Liver (tissue), 9 donors: ENCODE measurements around the gene PDLIM4. TPM values are rescaled to one million over a fixed set of nuclear protein-coding genes. Genes with fewer than 3 reads are reported as not detected.

Source experiments
- DNase-seq: peaks from one replicate; pipeline ENCODE4 v3.0.0-alpha.2; 2017; ENCODE audit warnings: low spot score
- H3K27ac ChIP-seq, 2 donors: one replicate each; pipeline ENCODE4 v1.7.0; 2013; ENCODE audit warnings: inconsistent platforms in 2 of 2, low read length in 2 of 2, control low read depth in 1 of 2, low read depth in 1 of 2, mild to moderate bottlenecking in 1 of 2
- H3K27me3 ChIP-seq, 4 donors: one replicate each; pipeline versions ENCODE4 v1.6.1 to v1.7.0; 2013; ENCODE audit warnings: low read length in 3 of 4, inconsistent platforms in 1 of 4, mild to moderate bottlenecking in 1 of 4, moderate library complexity in 1 of 4; ENCODE audit not compliant: control insufficient read depth in 4 of 4, insufficient read depth in 4 of 4
- H3K36me3 ChIP-seq, 4 donors: one replicate each; pipeline versions ENCODE4 v1.6.1 to v1.7.0; 2013; ENCODE audit warnings: low read length in 3 of 4, mild to moderate bottlenecking in 3 of 4, low read depth in 1 of 4, moderate library complexity in 1 of 4; ENCODE audit not compliant: control insufficient read depth in 4 of 4, insufficient read depth in 3 of 4
- H3K4me1 ChIP-seq, 4 donors: one replicate each; pipeline versions ENCODE4 v1.6.1 to v1.7.0; 2013; ENCODE audit warnings: low read length in 3 of 4, mild to moderate bottlenecking in 3 of 4, moderate library complexity in 1 of 4; ENCODE audit not compliant: control insufficient read depth in 4 of 4, insufficient read depth in 4 of 4
- H3K4me3 ChIP-seq, 3 donors: one replicate each; pipeline versions ENCODE4 v1.6.1 to v1.7.0; 2013; ENCODE audit warnings: low read length in 3 of 3, control low read depth in 1 of 3, low read depth in 1 of 3, mild to moderate bottlenecking in 1 of 3
- H3K9ac ChIP-seq, 2 donors: one replicate each; pipeline ENCODE4 v1.7.0; 2013; ENCODE audit warnings: low read length in 2 of 2, mild to moderate bottlenecking in 2 of 2, moderate library complexity in 2 of 2, control low read depth in 1 of 2, low read depth in 1 of 2
- H3K9me3 ChIP-seq, 4 donors: one replicate each; pipeline versions ENCODE4 v1.6.1 to v1.7.0; 2013; ENCODE audit warnings: low read length in 3 of 4; ENCODE audit not compliant: control insufficient read depth in 4 of 4
- ATF3 ChIP-seq: IDR thresholded peaks from 2 replicates; pipeline ENCODE4 v1.6.1; 2016; ENCODE audit warnings: antibody characterized with exemption
- EGR1 ChIP-seq, 2 donors: IDR thresholded peaks; 2 replicates each; pipeline ENCODE4 v1.6.1; 2016 to 2018; ENCODE audit warnings: antibody characterized with exemption in 2 of 2, low read depth in 2 of 2
- FOXA1 ChIP-seq: IDR thresholded peaks from 2 replicates; pipeline ENCODE4 v1.6.1; 2016; ENCODE audit warnings: antibody characterized with exemption
- FOXA2 ChIP-seq: IDR thresholded peaks from 2 replicates; pipeline ENCODE4 v1.6.1; 2016; ENCODE audit warnings: antibody characterized with exemption
- GABPA ChIP-seq, 2 donors: IDR thresholded peaks in 1 of 2; conservative IDR thresholded peaks in 1 of 2; 2 replicates each; pipeline ENCODE4 v1.6.1; 2016; ENCODE audit warnings: antibody characterized with exemption in 2 of 2, mild to moderate bottlenecking in 1 of 2, moderate library complexity in 1 of 2
- HNF4A ChIP-seq, 2 donors: conservative IDR thresholded peaks; 2 replicates each; pipeline ENCODE4 v1.6.1; 2016; ENCODE audit warnings: antibody characterized with exemption in 2 of 2, mild to moderate bottlenecking in 2 of 2
- HNF4G ChIP-seq: IDR thresholded peaks from 2 replicates; pipeline ENCODE4 v1.6.1; 2016; ENCODE audit warnings: antibody characterized with exemption
- JUND ChIP-seq, 2 donors: IDR thresholded peaks; 2 replicates each; pipeline ENCODE4 v1.6.1; 2016; ENCODE audit warnings: antibody characterized with exemption in 2 of 2
- MAX ChIP-seq: IDR thresholded peaks from 2 replicates; pipeline ENCODE4 v1.6.1; 2016; ENCODE audit warnings: antibody characterized with exemption
- NR2F2 ChIP-seq: IDR thresholded peaks from 2 replicates; pipeline ENCODE4 v1.6.1; 2016; ENCODE audit warnings: antibody characterized with exemption
- RAD21 ChIP-seq, 2 donors: IDR thresholded peaks; 2 replicates each; pipeline ENCODE4 v1.6.1; 2016; ENCODE audit warnings: antibody characterized with exemption in 2 of 2, mild to moderate bottlenecking in 2 of 2
- RXRA ChIP-seq, 2 donors: IDR thresholded peaks; 2 replicates each; pipeline ENCODE4 v1.6.1; 2017 to 2018; ENCODE audit warnings: antibody characterized with exemption in 2 of 2, mild to moderate bottlenecking in 1 of 2
- SP1 ChIP-seq: IDR thresholded peaks from 2 replicates; pipeline ENCODE4 v1.6.1; 2018; ENCODE audit warnings: antibody characterized with exemption, mild to moderate bottlenecking
- TAF1 ChIP-seq: conservative IDR thresholded peaks from 2 replicates; pipeline ENCODE4 v1.6.1; 2016; ENCODE audit warnings: antibody characterized with exemption, mild to moderate bottlenecking
- YY1 ChIP-seq: IDR thresholded peaks from 2 replicates; pipeline ENCODE4 v1.6.1; 2016; ENCODE audit warnings: antibody characterized with exemption, mild to moderate bottlenecking
- WGBS: extraction: QIAGEN DNeasy Blood & Tissue Kit; methylation state at CpG from one replicate; pipeline ENCODE4 v1.1.7; 2013; 5-methylcytosine and 5-hydroxymethylcytosine counted together
- polyA plus RNA-seq, 2 donors: library from polyadenylated mRNA; stranded (reverse) in 1 of 2; unstranded in 1 of 2; fragments of 200-250 nt in 1 of 2; fragments of >200 nt in 1 of 2; fragmentation: Nextera tagmentation in 1 of 2; extraction: Ambion mirVana in 1 of 2; gene quantifications; one replicate each; pipeline versions ENCODE4 v1.2.1 to v1.2.3, GENCODE V29; 2013 to 2015
- total RNA-seq, 2 donors: library from RNA; depleted of rRNA; stranded (reverse); fragments of >200 nt; gene quantifications; one replicate each; pipeline ENCODE4 v1.2.3, GENCODE V29; 2014
- TF ChIP-seq, protein P1 (sequence below): IDR thresholded peaks from 2 replicates; pipeline ENCODE4 v1.6.1; 2016; ENCODE audit warnings: antibody characterized with exemption
- TF ChIP-seq, protein P2 (sequence below): IDR thresholded peaks from 2 replicates; pipeline ENCODE4 v1.6.1; 2016; ENCODE audit warnings: antibody characterized with exemption, mild to moderate bottlenecking
- TF ChIP-seq, protein P3 (sequence below): fragments of 150-350 bp; IDR thresholded peaks from 2 replicates; pipeline ENCODE4 v1.5.1; 2017; ENCODE audit warnings: improper control_type of control experiment, low read depth, low read length; ENCODE audit not compliant: missing input control
- donor health status: healthy.
- donor health status: healthy.
- donor health status: healthy.
- donor health status: healthy.
- donor health status: healthy.

Gene PDLIM4
- total and polyA plus RNA-seq, 4 donors: 0.25 to 0.93 (median 0.65) TPM

GRCh38 chr5:132303589-132303988 lies 46.1 kb downstream of the PDLIM4 start:
- H3K9me3 ChIP-seq: no peaks in the 10 kb centered on the region
- no peaks in the 10 kb centered on the region for H3K36me3 ChIP-seq
- H3K27ac ChIP-seq: no peak overlapping the region
- WGBS: 95% methylated on average over 6 of the region's 6 CpGs
- no peak for DNase-seq
- peaks cover 0 to 17% (median 6%) of the 10 kb centered on the region in 4 donors for H3K4me1 ChIP-seq
- H3K4me3 ChIP-seq: no peak overlapping the region
- no peak overlapping the region for H3K9ac ChIP-seq
- TF ChIP-seq YY1 (no peak), NR2F2 (no peak), TAF1 (no peak), SP1 (no peak), HNF4G (no peak), FOXA1 (no peak), MAX (no peak)
- TF ChIP-seq, protein P1, sequence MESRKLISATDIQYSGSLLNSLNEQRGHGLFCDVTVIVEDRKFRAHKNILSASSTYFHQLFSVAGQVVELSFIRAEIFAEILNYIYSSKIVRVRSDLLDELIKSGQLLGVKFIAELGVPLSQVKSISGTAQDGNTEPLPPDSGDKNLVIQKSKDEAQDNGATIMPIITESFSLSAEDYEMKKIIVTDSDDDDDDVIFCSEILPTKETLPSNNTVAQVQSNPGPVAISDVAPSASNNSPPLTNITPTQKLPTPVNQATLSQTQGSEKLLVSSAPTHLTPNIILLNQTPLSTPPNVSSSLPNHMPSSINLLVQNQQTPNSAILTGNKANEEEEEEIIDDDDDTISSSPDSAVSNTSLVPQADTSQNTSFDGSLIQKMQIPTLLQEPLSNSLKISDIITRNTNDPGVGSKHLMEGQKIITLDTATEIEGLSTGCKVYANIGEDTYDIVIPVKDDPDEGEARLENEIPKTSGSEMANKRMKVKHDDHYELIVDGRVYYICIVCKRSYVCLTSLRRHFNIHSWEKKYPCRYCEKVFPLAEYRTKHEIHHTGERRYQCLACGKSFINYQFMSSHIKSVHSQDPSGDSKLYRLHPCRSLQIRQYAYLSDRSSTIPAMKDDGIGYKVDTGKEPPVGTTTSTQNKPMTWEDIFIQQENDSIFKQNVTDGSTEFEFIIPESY: no peak
- H3K27me3 ChIP-seq: no peaks in the 10 kb centered on the region

- no peak for TF ChIP-seq RAD21 (IDR thresholded peaks at IDR 0.05)
- TF ChIP-seq ATF3: no peak
- TF ChIP-seq, protein P2, sequence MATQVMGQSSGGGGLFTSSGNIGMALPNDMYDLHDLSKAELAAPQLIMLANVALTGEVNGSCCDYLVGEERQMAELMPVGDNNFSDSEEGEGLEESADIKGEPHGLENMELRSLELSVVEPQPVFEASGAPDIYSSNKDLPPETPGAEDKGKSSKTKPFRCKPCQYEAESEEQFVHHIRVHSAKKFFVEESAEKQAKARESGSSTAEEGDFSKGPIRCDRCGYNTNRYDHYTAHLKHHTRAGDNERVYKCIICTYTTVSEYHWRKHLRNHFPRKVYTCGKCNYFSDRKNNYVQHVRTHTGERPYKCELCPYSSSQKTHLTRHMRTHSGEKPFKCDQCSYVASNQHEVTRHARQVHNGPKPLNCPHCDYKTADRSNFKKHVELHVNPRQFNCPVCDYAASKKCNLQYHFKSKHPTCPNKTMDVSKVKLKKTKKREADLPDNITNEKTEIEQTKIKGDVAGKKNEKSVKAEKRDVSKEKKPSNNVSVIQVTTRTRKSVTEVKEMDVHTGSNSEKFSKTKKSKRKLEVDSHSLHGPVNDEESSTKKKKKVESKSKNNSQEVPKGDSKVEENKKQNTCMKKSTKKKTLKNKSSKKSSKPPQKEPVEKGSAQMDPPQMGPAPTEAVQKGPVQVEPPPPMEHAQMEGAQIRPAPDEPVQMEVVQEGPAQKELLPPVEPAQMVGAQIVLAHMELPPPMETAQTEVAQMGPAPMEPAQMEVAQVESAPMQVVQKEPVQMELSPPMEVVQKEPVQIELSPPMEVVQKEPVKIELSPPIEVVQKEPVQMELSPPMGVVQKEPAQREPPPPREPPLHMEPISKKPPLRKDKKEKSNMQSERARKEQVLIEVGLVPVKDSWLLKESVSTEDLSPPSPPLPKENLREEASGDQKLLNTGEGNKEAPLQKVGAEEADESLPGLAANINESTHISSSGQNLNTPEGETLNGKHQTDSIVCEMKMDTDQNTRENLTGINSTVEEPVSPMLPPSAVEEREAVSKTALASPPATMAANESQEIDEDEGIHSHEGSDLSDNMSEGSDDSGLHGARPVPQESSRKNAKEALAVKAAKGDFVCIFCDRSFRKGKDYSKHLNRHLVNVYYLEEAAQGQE: no peak
- TF ChIP-seq HNF4G: no peak
- TF ChIP-seq SP1: no peak
- TF ChIP-seq FOXA1: no peak
- no peak for TF ChIP-seq NR2F2
- TF ChIP-seq TAF1: no peak
- no peak for TF ChIP-seq RXRA (IDR thresholded peaks at IDR 0.05)
- no peak for TF ChIP-seq MAX
- TF ChIP-seq, protein P3, sequence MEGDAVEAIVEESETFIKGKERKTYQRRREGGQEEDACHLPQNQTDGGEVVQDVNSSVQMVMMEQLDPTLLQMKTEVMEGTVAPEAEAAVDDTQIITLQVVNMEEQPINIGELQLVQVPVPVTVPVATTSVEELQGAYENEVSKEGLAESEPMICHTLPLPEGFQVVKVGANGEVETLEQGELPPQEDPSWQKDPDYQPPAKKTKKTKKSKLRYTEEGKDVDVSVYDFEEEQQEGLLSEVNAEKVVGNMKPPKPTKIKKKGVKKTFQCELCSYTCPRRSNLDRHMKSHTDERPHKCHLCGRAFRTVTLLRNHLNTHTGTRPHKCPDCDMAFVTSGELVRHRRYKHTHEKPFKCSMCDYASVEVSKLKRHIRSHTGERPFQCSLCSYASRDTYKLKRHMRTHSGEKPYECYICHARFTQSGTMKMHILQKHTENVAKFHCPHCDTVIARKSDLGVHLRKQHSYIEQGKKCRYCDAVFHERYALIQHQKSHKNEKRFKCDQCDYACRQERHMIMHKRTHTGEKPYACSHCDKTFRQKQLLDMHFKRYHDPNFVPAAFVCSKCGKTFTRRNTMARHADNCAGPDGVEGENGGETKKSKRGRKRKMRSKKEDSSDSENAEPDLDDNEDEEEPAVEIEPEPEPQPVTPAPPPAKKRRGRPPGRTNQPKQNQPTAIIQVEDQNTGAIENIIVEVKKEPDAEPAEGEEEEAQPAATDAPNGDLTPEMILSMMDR: no peak
- no peak for TF ChIP-seq HNF4A (conservative IDR thresholded peaks at IDR 0.05)
- no peak for TF ChIP-seq EGR1 (IDR thresholded peaks at IDR 0.05; ENCODE audit: low read depth in 2 of 2)
- no peak for TF ChIP-seq YY1
- no peak for TF ChIP-seq FOXA2
- TF ChIP-seq, protein P1: no peak
- TF ChIP-seq GABPA (IDR thresholded peaks at IDR 0.05 in 1 of 2, conservative IDR thresholded peaks at IDR 0.05 in 1 of 2): no peak
- TF ChIP-seq JUND (IDR thresholded peaks at IDR 0.05): no peak
- H3K36me3 ChIP-seq: no peaks in the 10 kb centered on the region
These were observed 47.9 kb downstream of the PDLIM4 start for GRCh38 chr5:132305420-132305819.

More at GRCh38 chr5:132305420-132305819, 47.9 kb downstream of the PDLIM4 start:
- Histone ChIP-seq H3K9ac (no peak overlapping the region), H3K27ac (no peak overlapping the region), H3K4me3 (no peak overlapping the region), H3K9me3 (no peaks in the 10 kb centered on the region), H3K4me1 (peaks cover 0 to 17% (median 6%) of the 10 kb centered on the region in 4 donors), H3K27me3 (no peaks in the 10 kb centered on the region)
- DNase-seq: no peak
- WGBS: 92% methylated on average over 2 of the region's 2 CpGs
